Liver (tissue), 3 donors: ENCODE measurements around the gene RMND1.

Experiments used
- CTCF ChIP-seq: fragments of 150-350 bp; IDR thresholded peaks from 2 replicates; pipeline ENCODE4 v1.5.1; 2017; ENCODE audit warnings: improper control_type of control experiment, low read depth, low read length; ENCODE audit not compliant: missing input control
- EGR1 ChIP-seq, 2 donors: IDR thresholded peaks; 2 replicates each; pipeline ENCODE4 v1.6.1; 2016 to 2018; ENCODE audit warnings: antibody characterized with exemption in 2 of 2, low read depth in 2 of 2
- HNF4G ChIP-seq: IDR thresholded peaks from 2 replicates; pipeline ENCODE4 v1.6.1; 2016; ENCODE audit warnings: antibody characterized with exemption
- RAD21 ChIP-seq, 2 donors: IDR thresholded peaks; 2 replicates each; pipeline ENCODE4 v1.6.1; 2016; ENCODE audit warnings: antibody characterized with exemption in 2 of 2, mild to moderate bottlenecking in 2 of 2
- RXRA ChIP-seq, 2 donors: IDR thresholded peaks; 2 replicates each; pipeline ENCODE4 v1.6.1; 2017 to 2018; ENCODE audit warnings: antibody characterized with exemption in 2 of 2, mild to moderate bottlenecking in 1 of 2
- SP1 ChIP-seq: IDR thresholded peaks from 2 replicates; pipeline ENCODE4 v1.6.1; 2018; ENCODE audit warnings: antibody characterized with exemption, mild to moderate bottlenecking
- TAF1 ChIP-seq: conservative IDR thresholded peaks from 2 replicates; pipeline ENCODE4 v1.6.1; 2016; ENCODE audit warnings: antibody characterized with exemption, mild to moderate bottlenecking
- YY1 ChIP-seq: IDR thresholded peaks from 2 replicates; pipeline ENCODE4 v1.6.1; 2016; ENCODE audit warnings: antibody characterized with exemption, mild to moderate bottlenecking
- TF ChIP-seq, protein P1 (sequence below): IDR thresholded peaks from 2 replicates; pipeline ENCODE4 v1.6.1; 2016; ENCODE audit warnings: antibody characterized with exemption, mild to moderate bottlenecking
- TF ChIP-seq, protein P2 (sequence below): IDR thresholded peaks from 2 replicates; pipeline ENCODE4 v1.6.1; 2016; ENCODE audit warnings: antibody characterized with exemption
- TF ChIP-seq, protein P3 (sequence below): IDR thresholded peaks from 2 replicates; pipeline ENCODE4 v1.6.1; 2016; ENCODE audit warnings: antibody characterized with exemption
- donor health status: healthy.
- donor health status: healthy.

GRCh38 chr6:151365233-151365632 lies 86.7 kb downstream of the RMND1 start:
- TF ChIP-seq CTCF (no peak), EGR1 (IDR thresholded peaks at IDR 0.05; ENCODE audit: low read depth in 2 of 2) (no peak), HNF4G (no peak), RAD21 (IDR thresholded peaks at IDR 0.05) (no peak), SP1 (no peak), RXRA (IDR thresholded peaks at IDR 0.05) (no peak), YY1 (no peak), TAF1 (no peak)
- TF ChIP-seq, protein P1, sequence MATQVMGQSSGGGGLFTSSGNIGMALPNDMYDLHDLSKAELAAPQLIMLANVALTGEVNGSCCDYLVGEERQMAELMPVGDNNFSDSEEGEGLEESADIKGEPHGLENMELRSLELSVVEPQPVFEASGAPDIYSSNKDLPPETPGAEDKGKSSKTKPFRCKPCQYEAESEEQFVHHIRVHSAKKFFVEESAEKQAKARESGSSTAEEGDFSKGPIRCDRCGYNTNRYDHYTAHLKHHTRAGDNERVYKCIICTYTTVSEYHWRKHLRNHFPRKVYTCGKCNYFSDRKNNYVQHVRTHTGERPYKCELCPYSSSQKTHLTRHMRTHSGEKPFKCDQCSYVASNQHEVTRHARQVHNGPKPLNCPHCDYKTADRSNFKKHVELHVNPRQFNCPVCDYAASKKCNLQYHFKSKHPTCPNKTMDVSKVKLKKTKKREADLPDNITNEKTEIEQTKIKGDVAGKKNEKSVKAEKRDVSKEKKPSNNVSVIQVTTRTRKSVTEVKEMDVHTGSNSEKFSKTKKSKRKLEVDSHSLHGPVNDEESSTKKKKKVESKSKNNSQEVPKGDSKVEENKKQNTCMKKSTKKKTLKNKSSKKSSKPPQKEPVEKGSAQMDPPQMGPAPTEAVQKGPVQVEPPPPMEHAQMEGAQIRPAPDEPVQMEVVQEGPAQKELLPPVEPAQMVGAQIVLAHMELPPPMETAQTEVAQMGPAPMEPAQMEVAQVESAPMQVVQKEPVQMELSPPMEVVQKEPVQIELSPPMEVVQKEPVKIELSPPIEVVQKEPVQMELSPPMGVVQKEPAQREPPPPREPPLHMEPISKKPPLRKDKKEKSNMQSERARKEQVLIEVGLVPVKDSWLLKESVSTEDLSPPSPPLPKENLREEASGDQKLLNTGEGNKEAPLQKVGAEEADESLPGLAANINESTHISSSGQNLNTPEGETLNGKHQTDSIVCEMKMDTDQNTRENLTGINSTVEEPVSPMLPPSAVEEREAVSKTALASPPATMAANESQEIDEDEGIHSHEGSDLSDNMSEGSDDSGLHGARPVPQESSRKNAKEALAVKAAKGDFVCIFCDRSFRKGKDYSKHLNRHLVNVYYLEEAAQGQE: no peak
- TF ChIP-seq, protein P2, sequence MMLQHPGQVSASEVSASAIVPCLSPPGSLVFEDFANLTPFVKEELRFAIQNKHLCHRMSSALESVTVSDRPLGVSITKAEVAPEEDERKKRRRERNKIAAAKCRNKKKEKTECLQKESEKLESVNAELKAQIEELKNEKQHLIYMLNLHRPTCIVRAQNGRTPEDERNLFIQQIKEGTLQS: no peak
- TF ChIP-seq, protein P3, sequence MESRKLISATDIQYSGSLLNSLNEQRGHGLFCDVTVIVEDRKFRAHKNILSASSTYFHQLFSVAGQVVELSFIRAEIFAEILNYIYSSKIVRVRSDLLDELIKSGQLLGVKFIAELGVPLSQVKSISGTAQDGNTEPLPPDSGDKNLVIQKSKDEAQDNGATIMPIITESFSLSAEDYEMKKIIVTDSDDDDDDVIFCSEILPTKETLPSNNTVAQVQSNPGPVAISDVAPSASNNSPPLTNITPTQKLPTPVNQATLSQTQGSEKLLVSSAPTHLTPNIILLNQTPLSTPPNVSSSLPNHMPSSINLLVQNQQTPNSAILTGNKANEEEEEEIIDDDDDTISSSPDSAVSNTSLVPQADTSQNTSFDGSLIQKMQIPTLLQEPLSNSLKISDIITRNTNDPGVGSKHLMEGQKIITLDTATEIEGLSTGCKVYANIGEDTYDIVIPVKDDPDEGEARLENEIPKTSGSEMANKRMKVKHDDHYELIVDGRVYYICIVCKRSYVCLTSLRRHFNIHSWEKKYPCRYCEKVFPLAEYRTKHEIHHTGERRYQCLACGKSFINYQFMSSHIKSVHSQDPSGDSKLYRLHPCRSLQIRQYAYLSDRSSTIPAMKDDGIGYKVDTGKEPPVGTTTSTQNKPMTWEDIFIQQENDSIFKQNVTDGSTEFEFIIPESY: no peak
